Small intestine (tissue), 7 donors: ENCODE measurements around the gene PTPRF. TPM values are rescaled to one million over a fixed set of nuclear protein-coding genes. Genes with fewer than 3 reads are reported as not detected.
A peak's percentile ranks its signal among the peaks of the same experiment; 100 is the strongest.

Experiments
- DNase-seq, 2 donors: peaks; one replicate each; pipeline versions ENCODE4 v3.0.0 to v3.0.0-alpha.2; 2013
- FAIRE-seq: peaks from 2 replicates; lab custom pipeline; 2012; peaks lifted over from hg19 to GRCh38; lab: Jason Lieb, UNC
- H3K27ac ChIP-seq, 3 donors: one replicate each; pipeline ENCODE4 v1.5.1; 2013; ENCODE audit warnings: low read length in 2 of 3, mild to moderate bottlenecking in 2 of 3, control low read depth in 1 of 3, inconsistent platforms in 1 of 3, low read depth in 1 of 3, moderate library complexity in 1 of 3
- H3K27me3 ChIP-seq, 3 donors: one replicate each; pipeline ENCODE4 v1.6.1; 2013; ENCODE audit warnings: low read length in 3 of 3, inconsistent platforms in 1 of 3; ENCODE audit not compliant: control insufficient read depth in 3 of 3, insufficient read depth in 3 of 3
- H3K36me3 ChIP-seq, 3 donors: one replicate each; pipeline ENCODE4 v1.6.1; 2013; ENCODE audit warnings: low read length in 3 of 3, inconsistent platforms in 1 of 3, low read depth in 1 of 3, mild to moderate bottlenecking in 1 of 3, moderate library complexity in 1 of 3; ENCODE audit not compliant: control insufficient read depth in 3 of 3, insufficient read depth in 2 of 3
- H3K4me1 ChIP-seq, 3 donors: one replicate each; pipeline ENCODE4 v1.6.1; 2013; ENCODE audit warnings: low read length in 2 of 3, inconsistent platforms in 1 of 3, low read depth in 1 of 3, mild to moderate bottlenecking in 1 of 3, moderate library complexity in 1 of 3; ENCODE audit not compliant: control insufficient read depth in 3 of 3, insufficient read depth in 2 of 3
- H3K4me3 ChIP-seq, 3 donors: one replicate each; pipeline ENCODE4 v1.5.1; 2013; ENCODE audit warnings: low read length in 3 of 3, control low read depth in 1 of 3, inconsistent platforms in 1 of 3, low read depth in 1 of 3, mild to moderate bottlenecking in 1 of 3, moderate library complexity in 1 of 3
- H3K9me3 ChIP-seq, 2 donors: one replicate each; pipeline ENCODE4 v1.6.1; 2013; ENCODE audit warnings: low read depth in 1 of 2, low read length in 1 of 2; ENCODE audit not compliant: control insufficient read depth in 2 of 2, insufficient read depth in 1 of 2
- WGBS, 3 donors: extraction: QIAGEN DNeasy Blood & Tissue Kit; methylation state at CpG; one replicate each; pipeline ENCODE4 v1.1.7; 2013; 5-methylcytosine and 5-hydroxymethylcytosine counted together
- polyA plus RNA-seq, 4 donors: library from polyadenylated mRNA; stranded (reverse) in 3 of 4; unstranded in 1 of 4; fragments of 200-250 nt in 3 of 4; fragments of 120-200 nt in 1 of 4; gene quantifications; one replicate each; pipeline versions ENCODE4 v1.2.1 to v1.2.3, GENCODE V29; 2013
- donor health status: healthy with polysubstance abuse.
- donor health status: control.
- donor health status: control.
- donor health status: Bipolar disorder and iron deficiency.
- donor health status: healthy.

PTPRF gene
- polyA plus RNA-seq, 4 donors, result 77.0 to 255 (median 83.2) TPM

DNA sequence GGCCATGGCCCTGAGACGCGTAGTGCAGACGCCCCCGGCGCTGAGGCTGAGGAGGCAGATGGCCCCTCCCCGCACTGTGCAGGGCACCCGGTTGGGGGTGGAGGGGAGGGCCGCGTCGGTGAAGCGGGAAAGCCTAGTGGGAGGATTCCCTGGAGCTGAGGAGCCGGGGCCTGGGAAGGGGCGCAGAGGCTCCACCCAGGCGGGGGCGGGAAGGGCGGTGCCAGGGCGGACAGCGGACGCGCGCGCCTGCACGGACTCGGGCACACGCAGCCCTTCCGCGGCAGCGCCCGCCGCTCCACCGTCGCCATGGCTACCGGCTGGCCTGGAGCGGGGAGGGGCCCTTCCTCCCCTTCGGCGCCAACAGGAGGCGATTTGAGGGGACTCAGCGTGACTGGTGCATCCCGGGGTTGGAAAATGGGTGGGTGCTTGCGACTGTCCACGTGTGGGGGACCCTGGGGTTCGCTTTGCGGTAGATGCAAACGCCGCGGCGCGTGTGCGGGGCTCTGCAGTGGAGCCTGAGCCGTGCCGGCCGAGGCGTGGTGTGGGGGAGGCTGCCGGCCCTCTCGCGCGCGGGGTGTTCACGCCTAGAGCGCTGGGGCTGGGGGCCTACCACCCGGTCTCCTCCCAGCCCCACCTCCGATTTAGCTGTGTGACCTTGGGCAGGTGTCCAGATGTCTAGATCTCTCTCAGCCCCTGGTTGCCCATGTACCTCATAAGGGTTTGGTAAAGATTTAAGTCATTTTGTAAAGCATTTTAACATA is 35.1 kb downstream of the PTPRF start:
- Histone ChIP-seq H3K27ac (peak overlapping the region in 1 of 3 donors; percentile 38), H3K27me3 (no peaks in the 10 kb centered on the region), H3K36me3 (peaks cover 0 to 92% (median 10%) of the 10 kb centered on the region in 3 donors), H3K4me3 (peak overlapping the region in 2 of 3 donors; percentile 9 to 30), H3K4me1 (peaks cover 0 to 69% (median 0%) of the 10 kb centered on the region in 3 donors), H3K9me3 (no peaks in the 10 kb centered on the region)
- DNase-seq (peak in 1 of 2 donors; percentile 86), FAIRE-seq (no peak)
- 19 to 57% (median 53%) methylated on average over 57 to 62 of the region's 62 CpGs for WGBS, 3 donors

DNA sequence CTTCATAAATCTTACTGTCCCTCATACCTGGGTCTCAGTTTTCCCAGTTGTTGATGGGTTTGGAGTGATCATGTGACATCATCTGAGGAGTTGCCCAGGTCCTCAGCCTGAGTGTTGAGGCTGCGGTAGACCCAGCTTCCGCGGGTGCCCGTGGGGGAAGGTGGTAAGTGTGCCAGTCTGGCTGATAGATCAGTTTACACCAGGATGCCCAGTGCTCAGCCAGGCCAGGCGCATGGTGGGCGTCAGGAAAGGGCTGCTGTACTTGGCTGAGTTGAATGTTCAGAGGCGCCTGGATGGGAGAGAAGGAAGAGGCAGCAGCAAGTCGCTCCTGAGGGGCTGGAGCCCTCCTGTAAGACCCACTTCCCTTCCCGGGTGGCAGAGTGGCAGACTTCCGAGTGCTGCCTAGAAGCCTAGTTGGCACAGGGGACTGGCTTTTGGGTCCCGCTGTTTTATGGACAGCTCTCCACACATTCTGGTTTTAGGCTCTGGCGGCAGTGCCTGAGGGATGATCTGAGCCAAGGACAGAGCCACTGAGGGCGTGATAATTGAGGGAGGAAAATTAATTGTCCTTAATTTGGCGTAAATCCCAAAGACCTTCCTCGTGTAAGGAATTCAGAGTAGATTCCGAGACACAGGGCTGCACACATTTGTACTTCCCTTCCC is 35.8 kb downstream of the PTPRF start:
- Histone ChIP-seq H3K27me3 (no peaks in the 10 kb centered on the region), H3K4me1 (peaks cover 0 to 75% (median 0%) of the 10 kb centered on the region in 3 donors), H3K36me3 (peaks cover 0 to 92% (median 11%) of the 10 kb centered on the region in 3 donors), H3K4me3 (no peak overlapping the region), H3K27ac (no peak overlapping the region), H3K9me3 (no peaks in the 10 kb centered on the region)
- whole genome bisulfite sequencing, 3 donors, result 89 to 92% (median 90%) methylated on average over 16 of the region's 16 CpGs
- DNase-seq, result no peak
- FAIRE-seq, result no peak

- WGBS, 3 donors, result 41 to 53% (median 43%) methylated on average over 6 of the region's 6 CpGs
- H3K4me1 ChIP-seq, result peaks cover 0 to 68% (median 0%) of the 10 kb centered on the region in 3 donors
Measured at GRCh38 chr1:43569175-43569574, 38.5 kb downstream of the PTPRF start.

DNA sequence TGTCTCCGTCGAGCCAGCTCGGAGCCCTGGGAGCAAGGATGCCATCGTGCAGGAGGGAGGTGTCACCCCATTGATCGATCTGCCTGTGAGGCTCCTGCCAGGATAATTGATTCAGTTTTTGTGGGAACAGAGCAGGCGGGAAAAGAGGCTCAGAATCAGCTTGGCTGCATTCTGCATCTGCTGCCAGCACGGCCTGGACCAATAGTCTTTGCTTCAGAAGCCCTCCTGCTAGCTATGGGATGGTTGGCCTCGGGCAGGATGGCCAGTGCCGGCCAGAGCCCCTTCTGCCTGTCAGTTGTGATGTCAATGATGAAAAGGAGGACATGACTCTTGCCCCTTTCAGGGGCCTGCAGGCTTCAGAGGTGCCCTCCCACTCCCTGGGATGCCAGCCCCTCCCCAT is 39.6 kb downstream of the PTPRF start:
- FAIRE-seq (no peak), DNase-seq (no peak)
- 78 to 86% (median 83%) methylated on average over 9 of the region's 9 CpGs for WGBS, 3 donors
- Histone ChIP-seq H3K4me3 (no peak overlapping the region), H3K9me3 (no peaks in the 10 kb centered on the region), H3K36me3 (peaks cover 0 to 90% (median 6%) of the 10 kb centered on the region in 3 donors), H3K4me1 (peaks cover 0 to 57% (median 0%) of the 10 kb centered on the region in 3 donors), H3K27me3 (no peaks in the 10 kb centered on the region), H3K27ac (peak overlapping the region in 1 of 3 donors; percentile 74)

More at GRCh38 chr1:43569175-43569574, 38.5 kb downstream of the PTPRF start:
- FAIRE-seq, result no peak
- Histone ChIP-seq H3K9me3 (no peaks in the 10 kb centered on the region), H3K27ac (peak overlapping the region in 1 of 3 donors; percentile 74), H3K36me3 (peaks cover 0 to 93% (median 10%) of the 10 kb centered on the region in 3 donors), H3K4me3 (no peak overlapping the region), H3K27me3 (no peaks in the 10 kb centered on the region)
- peak in 1 of 2 donors; percentile 84 for DNase-seq

DNA sequence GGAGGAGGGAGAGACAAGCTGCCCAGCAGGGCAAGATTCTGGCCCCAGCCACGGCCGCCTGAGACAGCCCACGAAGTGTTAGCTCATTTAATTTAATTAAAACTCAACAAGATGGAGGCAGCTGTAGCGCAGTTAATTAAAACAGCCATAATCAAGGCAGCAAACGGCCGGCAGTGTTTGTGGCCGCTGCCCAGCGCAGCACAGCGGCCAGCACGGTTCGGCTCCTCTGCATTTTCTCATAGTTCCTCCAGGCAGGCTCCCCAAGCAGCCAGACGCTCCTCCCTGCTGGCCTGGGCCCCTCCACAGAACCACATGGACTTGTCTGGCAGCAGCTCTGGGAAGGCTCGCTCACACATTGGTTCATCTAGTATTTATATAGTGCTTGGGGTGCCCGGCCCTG is 40.0 kb downstream of the PTPRF start:
- Histone ChIP-seq H3K4me3 (no peak overlapping the region), H3K36me3 (peaks cover 0 to 92% (median 9%) of the 10 kb centered on the region in 3 donors), H3K9me3 (no peaks in the 10 kb centered on the region), H3K27ac (no peak overlapping the region), H3K27me3 (no peaks in the 10 kb centered on the region), H3K4me1 (peaks cover 0 to 54% (median 0%) of the 10 kb centered on the region in 3 donors)
- DNase-seq (no peak), FAIRE-seq (no peak)
- WGBS, 3 donors, result 87 to 95% (median 90%) methylated on average over 14 of the region's 14 CpGs

GRCh38 chr1:43572084-43572483 is 41.4 kb downstream of the PTPRF start:
- WGBS, 3 donors, result 54 to 64% (median 54%) methylated on average over 2 of the region's 2 CpGs
- H3K27ac ChIP-seq, result peak overlapping the region in 2 of 3 donors; percentile 43 to 62
- DNase-seq, result peak in 1 of 2 donors; percentile 81
- no peaks in the 10 kb centered on the region for H3K27me3 ChIP-seq
- H3K4me1 ChIP-seq, result peaks cover 0 to 41% (median 0%) of the 10 kb centered on the region in 3 donors
- no peaks in the 10 kb centered on the region for H3K9me3 ChIP-seq
- no peak overlapping the region for H3K4me3 ChIP-seq
- peaks cover 0 to 92% (median 9%) of the 10 kb centered on the region in 3 donors for H3K36me3 ChIP-seq
- FAIRE-seq, result no peak

- peaks cover 0 to 92% (median 9%) of the 10 kb centered on the region in 3 donors for H3K36me3 ChIP-seq
- no peak for FAIRE-seq
- H3K27me3 ChIP-seq, result no peaks in the 10 kb centered on the region
- peaks cover 0 to 37% (median 0%) of the 10 kb centered on the region in 3 donors for H3K4me1 ChIP-seq
- 85 to 87% (median 86%) methylated on average over 9 of the region's 9 CpGs for WGBS, 3 donors
- no peak overlapping the region for H3K4me3 ChIP-seq
- H3K9me3 ChIP-seq, result no peaks in the 10 kb centered on the region
- DNase-seq, result no peak
- no peak overlapping the region for H3K27ac ChIP-seq
Measured at GRCh38 chr1:43572538-43572937, 41.9 kb downstream of the PTPRF start.

- FAIRE-seq (no peak), DNase-seq (no peak)
- Histone ChIP-seq H3K27me3 (no peaks in the 10 kb centered on the region), H3K36me3 (peaks cover 0 to 95% (median 9%) of the 10 kb centered on the region in 3 donors), H3K27ac (no peak overlapping the region), H3K9me3 (no peaks in the 10 kb centered on the region), H3K4me1 (peaks cover 0 to 33% (median 0%) of the 10 kb centered on the region in 3 donors), H3K4me3 (no peak overlapping the region)
- WGBS, 3 donors, result 86 to 89% (median 87%) methylated on average over 11 of the region's 11 CpGs
Measured at GRCh38 chr1:43573066-43573800, 42.5 kb downstream of the PTPRF start.
